HG03060 (cell line): ENCODE data around the gene TMEM132E.

Source experiments
- ATAC-seq: cut with Tn5 transposase; IDR thresholded peaks from one replicate; pipeline ENCODE4 v1.9.1; 2021; ENCODE audit warnings: low read depth, moderate number of reproducible peaks; ENCODE audit not compliant: unreplicated experiment

Gene TMEM132E

DNA sequence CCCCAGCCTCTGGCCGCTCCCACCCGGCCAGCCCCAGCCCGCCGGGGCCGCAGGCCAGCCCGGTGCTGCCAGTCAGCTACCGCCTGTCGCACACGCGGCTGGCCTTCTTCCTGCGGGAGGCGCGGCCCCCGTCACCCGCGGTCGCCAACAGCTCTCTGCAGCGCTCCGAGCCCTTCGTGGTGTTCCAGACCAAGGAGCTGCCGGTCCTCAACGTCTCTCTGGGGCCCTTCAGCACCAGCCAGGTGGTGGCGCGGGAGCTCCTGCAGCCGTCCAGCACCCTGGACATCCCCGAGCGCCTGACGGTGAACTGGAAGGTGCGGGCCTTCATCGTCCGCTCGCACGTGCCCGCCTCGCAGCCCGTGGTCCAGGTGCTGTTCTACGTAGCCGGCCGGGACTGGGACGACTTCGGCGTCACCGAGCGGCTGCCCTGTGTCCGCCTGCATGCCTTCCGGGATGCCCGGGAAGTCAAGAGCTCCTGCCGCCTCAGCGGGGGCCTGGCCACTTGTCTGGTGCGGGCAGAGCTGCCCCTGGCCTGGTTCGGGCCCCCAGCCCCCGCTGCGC lies 46.8 kb downstream of the TMEM132E start:
- no peak for ATAC-seq

- no peak for ATAC-seq
Measured at GRCh38 chr17:34628879-34629278, 49.5 kb downstream of the TMEM132E start.

DNA sequence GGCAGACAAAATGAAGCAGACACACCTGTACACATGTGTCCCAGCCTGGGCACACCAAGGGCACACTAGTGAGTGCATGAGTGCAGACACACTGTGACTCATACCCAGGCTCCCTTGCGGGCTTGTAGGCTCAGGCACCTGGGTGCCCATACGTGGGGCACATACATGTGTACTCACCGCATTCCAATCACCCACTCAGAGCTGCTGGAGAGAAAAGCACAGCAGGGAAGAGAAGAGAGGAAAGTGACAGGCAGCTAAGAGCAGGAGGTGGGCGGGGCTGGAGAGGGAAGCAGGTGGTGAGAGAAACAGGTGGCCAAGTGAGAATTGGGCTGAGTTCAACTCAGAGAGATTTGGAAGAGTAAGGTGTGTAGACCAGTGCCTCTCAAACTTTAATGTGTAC lies 54.0 kb downstream of the TMEM132E start:
- no peak for ATAC-seq

DNA sequence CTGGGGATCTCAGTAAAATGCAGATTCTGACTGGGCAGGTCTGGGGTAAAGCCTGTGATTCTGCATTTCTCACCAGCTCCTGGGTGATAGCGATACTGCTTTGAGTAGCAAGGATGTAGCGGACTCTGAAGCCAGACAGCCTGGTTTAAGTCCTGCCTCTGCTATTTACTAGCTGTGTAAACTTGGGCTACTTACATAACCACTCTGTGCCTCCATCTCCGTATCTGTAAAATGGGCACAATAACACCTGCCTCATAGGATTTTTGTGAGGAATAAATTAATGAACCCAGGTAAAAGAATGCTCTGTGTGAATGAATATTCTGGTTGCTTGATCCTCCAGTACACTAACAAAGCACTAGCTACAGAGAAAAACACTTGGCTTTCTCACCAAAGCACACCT lies 54.4 kb downstream of the TMEM132E start:
- no peak for ATAC-seq

GRCh38 chr17:34634551-34635160 lies 55.3 kb downstream of the TMEM132E start:
- no peak for ATAC-seq

GRCh38 chr17:34635876-34636275 lies 56.5 kb downstream of the TMEM132E start:
- ATAC-seq = no peak

DNA sequence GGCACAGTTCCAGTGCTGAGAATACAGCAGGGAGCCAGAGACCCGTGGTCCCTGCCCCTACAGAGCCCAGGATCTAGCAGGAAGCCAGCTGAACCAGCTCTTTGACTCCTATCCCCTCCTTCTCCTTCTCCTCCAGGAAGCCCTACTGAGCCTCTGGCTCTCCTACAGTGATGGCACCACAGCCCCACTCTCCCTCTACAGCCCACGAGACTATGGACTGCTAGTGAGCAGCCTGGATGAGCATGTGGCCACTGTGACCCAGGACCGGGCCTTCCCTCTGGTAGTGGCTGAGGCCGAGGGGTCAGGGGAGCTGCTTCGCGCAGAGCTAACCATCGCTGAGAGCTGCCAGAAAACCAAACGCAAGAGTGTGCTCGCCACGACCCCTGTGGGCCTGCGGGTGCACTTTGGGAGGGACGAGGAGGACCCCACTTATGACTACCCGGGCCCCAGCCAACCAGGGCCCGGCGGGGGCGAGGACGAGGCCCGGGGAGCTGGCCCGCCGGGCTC lies 57.7 kb downstream of the TMEM132E start:
- no peak for ATAC-seq

GRCh38 chr17:34637548-34638525 lies 58.5 kb downstream of the TMEM132E start:
- ATAC-seq = no peak

GRCh38 chr17:34638526-34639260 lies 59.3 kb downstream of the TMEM132E start:
- no peak for ATAC-seq

DNA sequence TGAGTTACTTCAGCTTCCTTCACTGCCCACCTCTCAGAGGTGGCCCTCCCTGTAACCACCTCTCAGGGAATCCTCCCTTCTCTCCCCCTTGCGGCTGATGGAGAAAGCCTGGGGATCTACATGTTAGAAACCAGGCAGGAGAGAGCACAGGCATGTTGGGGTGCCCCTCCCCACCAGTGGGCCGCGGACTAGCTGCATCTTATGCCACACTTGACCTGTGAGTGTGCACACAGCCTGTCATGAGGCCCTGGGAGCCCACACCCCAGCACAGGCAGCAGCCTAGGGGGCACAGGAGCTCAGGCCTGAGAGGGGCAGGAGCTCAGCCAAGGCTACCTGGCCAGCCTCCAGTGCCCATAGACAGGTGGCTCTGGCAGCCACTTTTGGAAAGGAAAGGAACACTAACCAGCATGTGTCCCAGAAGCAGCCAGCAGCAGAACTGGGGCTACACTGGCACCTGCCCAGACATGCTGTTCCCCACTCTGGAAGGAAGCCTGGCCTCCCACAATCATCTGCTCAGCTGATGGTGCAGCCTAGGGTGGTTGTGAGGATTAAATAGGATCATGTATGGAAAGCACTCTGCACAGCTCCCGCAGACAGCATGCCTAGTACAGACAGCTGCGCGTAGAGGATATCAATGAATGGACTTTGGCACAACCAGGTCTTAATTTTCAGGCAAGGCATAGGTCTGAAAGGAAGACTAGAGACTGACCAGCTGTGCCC lies 60.5 kb downstream of the TMEM132E start:
- no peak for ATAC-seq

DNA sequence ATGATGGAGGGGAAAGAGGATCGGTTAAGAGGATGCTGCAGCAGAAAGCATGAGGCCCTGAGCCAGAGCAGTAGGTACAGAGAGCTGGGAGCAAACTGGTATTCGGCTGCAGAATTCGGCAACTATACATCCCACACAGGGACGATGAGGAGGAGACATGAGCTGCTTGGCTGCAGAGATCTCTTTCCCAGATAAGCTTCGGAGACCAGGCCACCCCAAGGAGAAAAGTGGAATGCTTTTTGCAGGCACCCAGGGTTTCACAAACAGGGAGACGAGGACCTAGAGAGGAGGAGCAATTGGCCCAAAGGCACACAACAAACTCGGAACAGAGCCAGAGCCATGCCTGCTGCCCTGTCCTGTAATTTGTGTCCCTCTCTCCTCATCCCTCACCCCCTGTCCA lies 62.0 kb downstream of the TMEM132E start:
- no peak for ATAC-seq

DNA sequence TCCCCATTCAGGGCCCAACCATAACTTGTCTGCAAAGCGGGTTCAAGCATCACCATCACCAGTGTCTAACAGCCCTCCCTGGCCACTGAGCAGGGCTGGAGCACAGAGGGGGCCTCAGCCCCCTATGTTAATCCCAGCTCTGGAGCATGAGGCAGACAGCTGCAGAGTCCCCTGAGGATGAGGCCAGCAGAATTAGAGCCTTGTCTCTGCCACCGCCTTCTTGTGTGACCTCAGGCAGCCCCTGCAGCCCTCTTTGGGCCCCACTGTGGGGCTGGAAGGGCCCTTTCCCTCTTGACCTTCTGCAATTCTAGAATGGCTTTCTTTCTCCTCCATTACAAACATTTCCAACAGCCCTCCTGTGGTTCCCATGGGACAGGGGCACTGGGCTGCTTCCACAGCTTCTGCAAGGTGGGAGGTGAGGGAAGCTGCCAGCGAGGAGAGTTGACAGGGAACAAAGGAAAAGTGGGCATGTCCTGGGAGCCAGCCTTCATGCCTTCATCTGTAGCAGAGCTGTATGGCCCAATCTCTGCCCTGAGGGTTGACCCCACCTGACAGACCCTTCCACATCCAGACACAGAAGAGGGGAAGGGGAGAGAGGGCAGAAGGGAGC lies 65.7 kb downstream of the TMEM132E start:
- ATAC-seq = no peak

DNA sequence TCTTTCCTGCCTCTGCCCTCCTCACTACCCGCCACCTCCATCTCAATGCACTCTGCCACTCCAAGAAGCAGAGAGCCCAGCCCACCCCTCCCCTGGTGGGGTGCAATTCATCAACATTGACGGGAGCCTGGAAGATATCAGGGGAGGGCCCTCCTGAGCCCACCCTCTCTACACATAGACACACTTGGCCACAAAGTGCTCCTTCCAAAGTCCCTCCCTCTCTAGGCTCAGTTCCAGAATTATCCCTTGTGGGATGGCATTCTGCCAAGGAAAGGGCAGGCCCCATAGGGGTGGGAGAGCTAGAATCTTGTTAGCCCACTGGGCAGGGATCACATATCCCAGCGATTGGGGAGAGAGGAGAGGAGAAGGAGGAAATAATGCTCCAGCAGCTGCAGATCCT lies 66.2 kb downstream of the TMEM132E start:
- no peak for ATAC-seq

- ATAC-seq = no peak
Measured at GRCh38 chr17:34647511-34647910, 68.1 kb downstream of the TMEM132E start.

DNA sequence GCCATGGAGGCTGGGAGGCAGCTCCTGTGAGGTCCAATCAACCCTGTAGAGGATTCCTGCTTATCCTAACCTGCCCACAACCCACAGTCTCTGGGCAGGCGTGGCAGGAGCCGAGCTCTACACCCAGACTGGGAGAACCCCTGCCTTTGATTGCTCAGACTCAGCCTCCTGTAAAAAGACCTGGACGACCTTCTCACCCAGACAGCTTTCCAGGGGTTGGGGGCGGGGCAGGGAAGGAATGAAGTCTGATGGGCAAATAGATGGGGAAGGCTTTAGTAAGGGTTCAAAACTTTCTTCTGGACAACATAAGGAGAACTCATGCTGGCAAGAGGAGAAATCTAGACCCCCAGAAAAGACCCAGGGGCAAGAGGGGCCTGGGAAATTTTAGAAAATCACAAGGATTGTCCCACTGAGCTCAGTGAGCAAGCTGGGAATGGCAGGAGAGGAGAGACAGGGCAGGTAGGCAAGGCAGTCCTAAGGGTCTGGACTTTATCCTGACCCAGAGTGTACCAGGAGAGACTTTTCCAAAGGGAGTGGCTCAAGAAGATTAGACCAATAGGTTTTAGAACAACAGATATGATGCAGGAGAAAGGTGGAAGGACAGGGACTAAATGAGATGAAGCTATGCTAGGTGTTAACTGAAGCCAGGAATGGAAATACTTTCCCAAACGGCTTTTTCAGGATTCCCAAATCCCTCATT lies 70.8 kb downstream of the TMEM132E start:
- ATAC-seq = no peak

DNA sequence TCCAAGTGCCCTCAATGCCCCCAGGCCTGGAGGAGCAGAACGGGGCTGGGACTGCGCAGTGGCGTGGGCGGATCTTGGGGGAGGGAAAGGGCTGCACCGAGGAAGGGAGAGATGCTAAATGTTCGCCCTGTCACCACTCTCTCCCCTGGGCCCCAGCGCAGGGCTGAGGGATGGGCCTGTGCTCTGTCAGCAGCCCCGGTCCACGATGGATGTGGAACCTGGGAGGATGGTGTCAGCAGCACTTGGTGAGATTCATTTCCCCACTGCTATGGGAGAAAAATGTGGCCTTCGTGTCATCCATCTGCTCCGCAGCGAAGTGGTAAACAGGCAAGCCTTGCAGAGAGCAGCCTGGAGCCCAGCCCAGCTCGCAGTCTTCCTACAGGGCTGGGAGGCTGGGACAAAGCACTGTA lies 72.0 kb downstream of the TMEM132E start:
- no peak for ATAC-seq

DNA sequence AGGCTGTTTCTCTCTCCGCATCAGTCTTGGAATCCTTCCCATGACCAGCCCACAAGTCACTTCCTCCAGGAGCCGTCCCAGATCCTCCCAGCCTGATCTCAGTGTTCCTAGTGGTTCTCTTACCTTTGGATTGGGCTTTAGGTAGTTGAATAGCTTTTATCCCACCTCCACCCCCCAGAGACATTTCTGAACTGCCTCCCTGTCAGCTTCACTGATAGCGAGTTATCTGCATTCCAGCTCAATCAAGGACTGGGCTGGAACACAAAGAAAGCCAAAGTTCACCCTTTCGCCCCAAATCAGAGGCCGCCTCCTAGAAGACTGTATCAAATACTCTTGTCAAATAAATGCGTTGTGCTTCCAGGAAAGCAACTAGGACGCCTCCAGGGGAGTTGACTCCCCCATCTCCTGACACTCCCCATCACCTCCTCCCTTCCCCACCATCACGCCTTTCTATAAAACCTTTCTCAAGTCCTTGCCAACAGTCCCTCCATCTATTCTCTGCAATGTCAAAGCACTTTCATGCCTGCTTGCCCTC lies 72.7 kb downstream of the TMEM132E start:
- no peak for ATAC-seq

DNA sequence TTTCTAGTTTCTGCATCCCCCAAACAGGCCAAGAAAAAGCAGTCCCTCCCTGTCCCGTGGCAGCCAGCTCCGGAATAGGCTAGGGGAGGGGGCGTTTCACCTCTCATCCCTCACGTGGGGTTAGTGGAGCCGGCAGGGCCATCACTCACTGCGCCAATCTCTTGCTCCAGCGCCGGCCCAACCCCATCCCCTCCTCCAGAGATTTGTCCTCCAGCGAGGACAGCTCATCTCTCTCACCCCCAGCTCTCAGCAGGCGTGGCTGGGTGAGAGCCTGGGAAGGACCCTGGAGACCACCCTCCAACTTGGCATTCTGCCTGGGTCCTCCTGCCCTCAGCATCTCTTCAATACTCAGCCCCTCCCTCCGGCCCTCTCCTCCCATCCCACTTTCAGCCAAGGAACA lies 74.1 kb downstream of the TMEM132E start:
- ATAC-seq = no peak
